DMS153 treated with DMSO at 0.1 percent for 48 hours (cell line): ENCODE data around the gene LOX.
"Not testable (repeated sequence)": the region's sequence is repeated elsewhere in the genome, so short reads cannot be mapped to it uniquely, and the experiment has no call there.

ENCODE experiments used
- DNase-seq: peaks from one replicate; lab custom pipeline; 2025; ENCODE audit not compliant: unreplicated experiment; lab: John Stamatoyannopoulos, UW

LOX gene

DNA sequence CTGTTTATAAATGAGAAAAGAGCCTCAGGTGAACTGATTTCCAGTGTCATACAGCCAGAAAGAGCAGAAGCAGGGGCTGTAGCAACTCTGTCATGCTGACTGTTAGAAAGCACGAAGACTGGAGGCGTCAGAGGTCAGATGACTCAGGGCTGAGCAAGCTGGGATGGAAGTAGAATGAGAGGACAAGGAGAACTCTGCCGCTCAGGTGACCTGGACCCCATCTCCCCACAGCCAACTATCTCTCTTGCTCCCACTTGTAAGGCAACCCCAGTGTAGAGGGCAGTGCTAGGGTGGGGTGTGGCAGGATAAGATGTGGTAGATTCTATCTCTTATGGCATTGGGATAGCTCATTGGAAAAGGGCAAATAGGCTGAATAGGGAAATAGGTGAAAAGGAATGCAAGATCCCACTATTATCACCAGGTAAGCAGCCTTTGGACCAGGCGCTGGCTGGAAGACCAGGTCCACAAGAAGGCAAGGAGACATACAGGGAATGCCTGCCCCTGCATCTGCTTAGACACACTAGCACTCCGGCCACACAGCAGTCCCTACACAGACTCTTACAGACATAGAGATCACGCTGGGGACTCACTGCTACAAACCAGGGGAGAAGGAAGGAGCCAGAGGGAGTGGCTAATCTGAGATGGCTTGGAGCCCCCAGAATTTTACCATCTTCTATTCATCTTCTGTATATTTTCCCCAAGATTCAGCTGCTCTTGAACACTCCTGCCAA lies 21.2 kb upstream of the LOX start:
- DNase-seq, result no peak

DNA sequence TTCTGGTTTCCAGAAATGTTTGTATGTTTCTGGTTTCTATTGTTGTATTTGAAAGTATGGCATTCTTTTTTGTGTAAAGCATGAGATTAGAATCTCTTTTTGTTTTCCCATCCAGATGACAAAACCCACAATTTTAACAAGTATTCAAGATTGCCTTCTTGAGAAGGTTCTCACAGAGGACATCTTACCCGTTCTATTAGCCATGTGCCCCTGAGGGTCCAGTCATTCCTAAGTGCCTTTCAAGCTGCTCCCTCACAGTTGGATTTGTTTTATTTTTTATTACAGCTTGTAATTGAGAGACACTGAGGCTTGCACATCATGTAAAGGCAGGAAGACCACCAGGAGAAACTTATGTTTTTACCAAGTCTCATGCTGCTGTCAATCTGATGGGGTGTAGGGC lies 19.3 kb upstream of the LOX start:
- DNase-seq, result no peak

DNA sequence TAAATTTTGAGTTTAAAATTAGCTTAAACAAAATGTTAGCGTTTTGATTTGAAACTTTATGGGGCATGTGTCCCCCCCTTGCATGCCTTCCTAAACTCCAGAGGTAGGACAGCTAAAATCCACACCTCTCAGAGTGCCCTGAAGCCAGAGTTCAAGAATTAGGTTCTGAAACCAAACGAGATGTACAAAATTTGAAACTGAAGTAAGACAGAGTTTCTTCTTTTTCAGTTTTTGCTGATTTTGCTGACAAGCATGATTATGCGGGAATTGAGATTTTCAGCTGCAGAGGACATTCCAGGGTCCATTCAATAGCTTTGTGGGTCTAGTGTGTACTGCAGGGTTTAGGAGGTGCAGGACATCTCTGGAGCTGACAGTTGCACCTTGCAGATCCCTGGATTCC lies 17.1 kb upstream of the LOX start:
- DNase-seq, result no peak

DNA sequence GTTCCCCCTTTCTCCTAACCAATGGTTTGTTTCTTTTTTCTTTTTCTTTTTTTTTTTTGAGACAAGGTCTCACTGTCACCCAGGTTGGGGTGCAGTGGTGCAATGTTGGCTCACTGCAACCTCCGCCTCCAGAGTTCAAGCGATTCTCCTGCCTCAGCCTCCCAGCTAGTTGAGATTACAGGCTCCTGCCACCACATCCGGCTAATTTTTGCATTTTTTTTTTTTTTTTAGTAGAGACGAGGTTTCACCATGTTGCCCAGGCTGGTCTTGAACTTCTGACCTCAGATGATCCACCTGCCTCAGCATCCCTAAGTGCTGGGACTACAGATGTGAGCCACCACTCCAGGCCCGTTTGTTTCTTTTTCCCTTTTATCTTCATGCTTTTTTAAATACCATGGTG lies 16.2 kb upstream of the LOX start:
- DNase-seq, result not testable (repeated sequence)

DNA sequence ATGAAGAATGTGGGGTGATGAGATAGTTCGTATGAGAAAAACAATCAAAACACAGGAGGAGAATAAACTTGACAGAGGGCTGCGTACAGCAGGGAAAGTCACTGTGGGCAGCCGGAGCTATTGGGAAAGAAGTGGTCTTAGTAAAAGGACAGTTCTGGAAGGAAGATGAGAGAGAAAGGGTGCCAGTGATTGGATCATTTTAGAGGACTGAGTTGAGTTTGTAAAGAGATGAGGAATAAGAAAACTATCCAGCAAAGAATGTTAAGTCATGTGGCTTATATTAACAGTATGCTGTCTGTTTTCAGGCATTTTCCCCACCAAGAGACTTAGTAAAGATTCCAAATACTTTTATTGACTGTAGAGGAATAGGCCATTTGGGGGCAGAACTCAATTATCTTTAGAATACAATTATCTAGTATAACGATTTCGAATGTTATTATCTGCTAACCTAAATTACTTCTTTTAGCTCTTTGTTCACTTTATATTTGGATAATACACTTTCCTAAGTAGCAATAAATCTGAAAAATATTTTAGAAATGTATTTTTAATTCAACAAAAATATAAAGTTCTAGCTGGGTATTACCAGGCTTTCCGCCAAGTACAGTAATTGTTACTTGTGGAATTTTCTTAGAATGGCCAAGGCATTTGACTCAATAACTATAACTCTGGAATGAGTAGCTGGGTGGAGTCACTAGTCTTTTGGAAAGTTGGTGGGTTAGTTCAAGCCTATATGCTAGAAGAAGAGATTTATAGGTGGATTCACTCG lies 15.5 kb upstream of the LOX start:
- DNase-seq, result no peak

DNA sequence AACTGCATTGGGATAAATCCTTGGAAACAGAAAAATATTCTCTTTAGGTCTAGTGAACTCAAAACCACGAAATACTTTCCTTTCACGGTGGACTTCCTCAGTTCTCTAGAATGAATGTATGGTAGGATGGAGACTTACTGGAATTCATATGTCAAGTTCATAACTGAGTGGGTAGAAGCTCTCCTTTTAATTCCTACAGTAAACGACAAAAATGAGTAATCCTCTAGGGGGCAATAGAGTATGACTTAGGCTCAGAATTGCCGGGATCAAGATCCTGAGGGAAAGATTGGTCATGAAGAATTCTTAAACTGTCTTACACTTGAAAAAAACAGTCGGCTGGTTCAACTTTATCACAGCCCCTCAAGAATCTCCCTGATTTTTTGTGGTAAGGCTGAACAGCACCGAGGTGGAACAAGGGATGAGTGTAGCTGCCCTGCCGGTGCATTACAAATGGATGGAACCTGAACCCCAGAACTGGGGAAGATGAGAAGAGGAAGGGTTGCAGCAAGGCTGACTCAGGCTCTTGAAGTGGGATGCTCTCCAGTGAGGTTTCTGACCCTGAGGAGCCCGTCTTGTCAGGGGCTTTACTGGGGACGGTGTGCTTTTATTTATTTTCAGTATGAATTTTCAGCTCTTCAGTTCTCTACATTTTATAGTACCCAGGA lies 14.0 kb upstream of the LOX start:
- no peak for DNase-seq

DNA sequence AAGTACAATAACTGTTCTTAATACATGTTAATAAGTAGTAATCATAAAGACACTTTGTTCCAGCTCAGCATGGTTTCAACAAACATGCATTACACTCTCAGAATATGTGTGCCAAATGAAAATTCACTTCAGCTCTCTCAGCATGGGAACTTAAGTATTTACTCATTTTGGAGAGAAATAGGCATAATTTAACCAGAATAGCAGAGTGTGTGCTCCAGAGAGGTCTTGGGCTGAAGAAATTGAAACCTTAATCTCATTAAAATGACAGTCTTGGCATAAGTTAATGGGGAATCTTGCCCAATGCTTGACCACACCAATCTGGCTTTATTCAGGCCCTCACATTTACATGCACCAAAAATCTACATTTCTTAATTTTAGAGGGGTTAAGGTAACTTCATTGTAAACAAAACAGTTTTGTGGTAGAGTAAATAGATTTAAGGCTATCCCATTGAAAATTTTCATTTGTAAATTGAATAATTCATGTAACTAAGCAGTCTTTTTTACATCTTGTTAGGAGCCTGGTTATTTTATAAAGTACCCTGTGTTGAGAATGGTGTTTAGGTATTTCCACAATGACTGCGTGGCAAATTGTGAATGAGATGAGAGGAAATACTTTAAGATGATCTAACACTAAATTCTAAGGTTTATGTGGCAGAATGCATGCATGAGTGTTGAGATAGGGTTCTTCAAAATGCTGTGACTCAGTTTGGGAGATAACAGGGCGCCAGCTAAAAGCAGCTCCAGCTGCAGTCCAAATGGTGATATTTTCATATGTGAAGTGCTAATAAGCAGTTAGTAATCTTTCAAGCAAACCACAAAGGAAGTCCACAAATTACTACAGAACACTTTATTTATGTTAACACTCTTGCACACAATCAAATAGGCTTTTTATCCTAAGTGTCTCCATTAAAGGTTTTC lies 11.3 kb upstream of the LOX start:
- DNase-seq, result no peak

DNA sequence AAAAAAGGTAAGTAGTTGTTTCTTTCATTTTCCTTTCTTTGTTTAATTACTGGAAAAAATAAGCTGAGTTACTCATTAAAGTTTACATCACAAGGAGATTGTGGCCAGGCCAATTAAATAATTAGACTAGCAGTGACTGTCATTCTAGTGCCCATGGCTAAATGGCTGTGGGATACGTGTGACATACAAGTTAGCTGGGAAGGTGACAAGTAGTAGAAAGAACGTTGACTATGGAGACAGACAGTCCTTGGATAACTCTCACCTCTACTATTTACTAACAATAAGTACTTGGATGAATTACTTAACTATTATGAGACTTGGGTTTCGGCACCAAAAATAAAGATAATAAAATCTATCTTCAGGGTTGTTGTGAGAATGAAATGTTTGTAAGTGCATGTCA lies 7.0 kb upstream of the LOX start:
- DNase-seq, result no peak

DNA sequence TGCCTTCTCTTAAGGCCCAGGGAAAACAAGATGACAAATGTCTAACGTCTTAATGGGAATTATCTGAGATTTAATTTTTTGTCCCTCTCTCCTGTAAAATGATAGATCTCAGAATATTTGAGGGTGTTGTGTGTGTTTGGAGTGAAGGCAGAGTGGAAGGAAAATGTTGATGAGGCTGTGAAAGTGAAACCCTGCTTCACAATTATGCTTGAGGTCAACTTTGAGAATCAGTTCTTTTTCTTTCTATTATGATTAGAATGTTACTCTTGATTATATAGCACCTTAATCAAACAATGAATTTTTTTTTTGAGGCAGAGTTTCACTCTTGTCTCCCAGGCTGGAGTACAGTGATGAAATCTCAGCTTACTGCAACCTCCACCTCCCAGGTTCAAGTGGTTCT lies 5.5 kb upstream of the LOX start:
- no peak for DNase-seq

DNA sequence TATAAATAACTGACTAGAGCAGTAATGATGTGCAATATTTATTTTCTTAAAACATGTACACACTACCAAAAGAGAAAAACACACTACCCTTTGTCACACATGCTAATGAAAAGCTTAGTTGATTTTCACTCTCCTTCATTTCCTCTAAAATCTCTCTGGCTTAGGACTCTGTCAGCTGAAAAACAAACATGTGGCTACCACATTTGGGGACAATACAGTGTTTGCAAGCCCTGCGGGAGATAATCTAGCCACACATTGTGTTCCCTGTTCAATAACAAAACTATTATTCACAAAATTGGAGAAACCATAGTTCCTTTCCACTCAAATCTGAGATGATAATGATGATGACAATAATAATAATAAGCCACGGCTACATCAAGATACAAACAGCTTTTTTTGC lies 3.5 kb upstream of the LOX start:
- no peak for DNase-seq

DNA sequence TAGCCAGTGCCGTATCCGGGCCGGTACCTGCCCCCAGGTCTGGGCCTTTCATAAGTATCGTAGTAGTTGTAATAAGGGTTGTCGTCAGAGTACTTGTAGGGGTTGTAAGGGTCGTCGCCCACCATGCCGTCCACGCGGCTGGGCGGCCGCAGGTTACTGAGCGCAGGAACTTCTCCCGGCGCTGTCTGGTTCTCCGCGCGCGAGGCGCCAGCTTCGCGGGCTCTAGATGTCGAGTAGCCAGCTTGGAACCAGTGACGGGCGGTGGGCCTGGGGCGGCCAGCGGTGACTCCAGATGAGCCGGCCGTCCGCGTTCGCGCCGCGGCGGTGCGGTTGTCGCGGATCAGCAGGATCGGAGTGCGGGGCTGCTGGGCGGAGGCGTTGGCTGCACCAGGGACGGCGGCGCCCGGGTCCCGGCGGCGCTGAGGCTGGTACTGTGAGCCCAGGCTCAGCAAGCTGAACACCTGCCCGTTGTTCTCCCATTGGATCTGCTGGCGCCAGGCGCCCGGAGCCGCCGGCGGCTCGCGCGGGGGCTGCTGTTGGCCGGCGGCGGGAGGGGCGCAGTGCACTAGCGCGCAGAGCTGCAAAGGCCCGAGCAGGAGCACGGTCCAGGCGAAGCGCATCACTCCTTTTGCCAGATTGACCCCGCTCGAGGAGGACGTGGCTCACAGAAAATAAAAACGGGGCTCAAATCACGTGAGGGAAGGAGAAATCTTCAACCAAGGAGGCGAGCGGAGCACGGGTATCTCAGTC lies 518 bp downstream of the LOX start:
- DNase-seq, result no peak

DNA sequence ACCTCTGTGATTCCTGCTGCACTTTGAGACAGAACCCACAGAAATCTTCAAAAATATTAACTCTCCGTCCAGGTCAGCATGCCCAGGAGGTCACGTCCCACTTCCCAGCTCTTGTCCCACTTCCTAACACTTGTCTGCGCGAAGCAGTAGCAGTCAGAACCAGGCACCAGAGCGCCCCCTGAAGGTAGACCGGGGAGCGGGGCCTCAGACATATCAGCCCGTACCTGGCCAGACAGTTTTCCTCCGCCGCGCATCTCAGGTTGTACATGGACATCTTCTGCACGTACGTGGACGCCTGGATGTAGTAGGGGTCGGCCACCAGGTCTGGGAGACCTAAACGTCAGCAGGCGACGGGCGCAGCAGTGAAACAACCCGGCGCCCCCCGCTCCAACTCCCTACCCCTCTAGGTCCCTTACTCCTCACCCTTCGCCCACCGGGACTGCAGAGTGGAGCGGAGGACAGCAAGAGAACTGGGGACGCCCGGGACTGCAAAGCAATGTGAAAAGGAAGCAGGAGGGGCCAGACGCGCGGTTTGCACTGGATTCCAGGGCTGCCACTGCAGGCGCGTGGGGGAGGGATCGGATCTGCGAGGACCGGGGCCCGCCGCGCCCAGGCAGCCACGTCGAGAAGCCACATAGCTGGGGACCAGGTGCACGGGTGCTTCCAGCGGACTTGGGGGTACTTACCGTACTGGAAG lies 1.2 kb downstream of the LOX start:
- DNase-seq, result peak; percentile 5

DNA sequence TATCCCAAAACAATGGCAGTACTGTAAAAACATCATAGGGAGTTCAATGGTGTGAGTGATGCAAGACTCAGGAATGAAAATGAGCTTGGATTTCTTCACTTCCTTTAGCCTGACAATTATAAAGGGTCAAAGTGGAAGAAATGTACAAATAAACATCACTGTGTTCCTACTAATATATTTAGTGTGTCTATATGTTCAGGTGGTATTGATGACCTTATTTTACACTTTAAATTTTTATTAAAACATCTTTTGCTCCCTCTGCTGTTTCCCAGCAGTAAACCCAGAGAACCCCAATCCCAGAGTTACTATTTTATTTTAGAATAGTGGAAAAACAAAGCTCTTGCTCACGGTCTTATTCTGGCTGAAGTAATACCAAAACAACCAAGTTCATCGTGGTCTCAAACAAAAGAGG lies 2.0 kb downstream of the LOX start:
- DNase-seq, result no peak

DNA sequence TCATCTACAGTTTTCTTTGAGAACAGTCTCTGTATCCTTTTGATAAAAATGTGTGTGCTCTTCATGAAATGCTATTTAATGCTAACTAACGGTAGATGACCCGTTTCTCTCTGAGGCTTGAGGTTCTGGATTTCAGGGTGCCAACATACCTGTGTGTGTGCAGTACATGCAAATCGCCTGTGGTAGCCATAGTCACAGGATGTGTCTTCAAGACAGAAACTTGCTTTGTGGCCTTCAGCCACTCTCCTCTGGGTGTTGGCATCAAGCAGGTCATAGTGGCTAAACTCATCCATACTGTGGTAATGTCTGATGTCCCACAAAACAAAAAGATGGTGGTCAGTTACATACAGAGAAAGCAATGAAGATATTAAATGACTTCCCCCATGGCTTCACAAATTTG lies 4.2 kb downstream of the LOX start:
- no peak for DNase-seq

DNA sequence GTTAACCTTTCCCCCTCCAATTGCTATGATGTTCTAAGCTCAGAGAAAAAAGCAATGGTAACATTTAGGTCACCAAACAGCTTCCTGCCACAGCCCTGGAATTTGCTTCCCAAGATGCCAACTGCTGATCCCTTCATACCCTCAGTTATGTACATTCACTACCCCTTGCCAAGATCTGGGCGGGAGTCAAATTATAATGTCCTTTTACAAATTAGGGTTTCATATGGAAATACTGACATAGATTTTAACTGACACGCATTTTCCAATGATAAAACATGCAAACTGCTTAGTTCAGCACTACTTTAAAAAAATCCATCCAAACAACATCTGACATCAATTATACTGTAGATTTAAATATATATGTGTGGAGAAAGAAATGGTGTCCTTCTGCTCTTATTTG lies 5.0 kb downstream of the LOX start:
- no peak for DNase-seq

DNA sequence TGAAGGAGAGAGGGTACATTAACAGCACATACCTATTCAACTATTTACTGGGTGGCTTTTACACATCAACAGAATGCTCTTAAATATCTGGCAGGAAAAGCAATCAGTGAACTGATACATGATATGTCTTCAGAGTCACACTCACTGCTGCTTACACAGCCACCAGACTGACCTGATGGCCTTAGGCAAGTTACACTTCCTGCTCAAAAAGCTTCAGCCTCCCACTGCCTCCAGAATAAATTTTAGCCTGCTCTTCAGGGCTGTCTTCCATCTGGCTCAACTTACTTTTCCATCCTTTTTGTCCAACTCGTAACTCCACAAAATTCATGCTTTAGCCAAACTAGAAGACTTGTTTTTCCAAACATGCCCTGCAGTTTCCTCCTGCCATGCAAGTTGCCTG lies 10.7 kb downstream of the LOX start:
- no peak for DNase-seq

DNA sequence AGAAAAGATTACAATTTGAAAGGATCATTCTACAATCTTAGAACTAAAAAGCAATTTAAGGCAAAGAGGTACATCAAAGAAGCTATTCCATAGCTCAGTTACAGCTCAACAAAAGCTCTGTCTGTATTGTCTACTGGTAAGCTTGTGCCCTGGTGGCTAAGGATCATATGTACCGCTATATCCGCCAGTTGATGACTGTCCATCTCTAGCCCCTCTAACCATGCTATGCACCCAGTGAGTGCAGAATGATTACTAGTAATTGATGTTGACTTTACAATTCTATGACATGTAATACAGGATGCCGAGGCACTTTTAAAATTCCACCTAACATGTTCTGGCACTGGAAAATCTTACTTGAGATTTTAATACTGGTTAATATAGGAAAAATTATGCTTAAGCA lies 13.1 kb downstream of the LOX start:
- no peak for DNase-seq

DNA sequence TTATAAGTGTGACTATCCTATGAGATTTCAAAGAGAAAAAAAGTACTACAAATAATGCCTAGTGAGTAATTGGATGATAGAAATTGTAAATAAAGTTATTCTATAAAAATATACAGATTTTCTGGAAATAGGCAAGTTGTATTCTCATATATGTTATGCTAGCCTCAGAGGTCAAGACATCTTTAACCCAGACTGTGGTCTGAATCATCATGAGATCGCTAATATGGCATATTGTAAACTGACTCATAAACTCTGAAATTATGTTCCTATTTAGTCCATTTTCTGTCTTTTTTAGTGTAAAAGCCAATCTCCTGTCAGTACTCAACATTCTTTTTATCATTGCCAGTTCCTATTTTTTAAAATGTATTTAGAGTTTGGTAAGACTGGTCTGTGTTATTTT lies 14.2 kb downstream of the LOX start:
- no peak for DNase-seq

DNA sequence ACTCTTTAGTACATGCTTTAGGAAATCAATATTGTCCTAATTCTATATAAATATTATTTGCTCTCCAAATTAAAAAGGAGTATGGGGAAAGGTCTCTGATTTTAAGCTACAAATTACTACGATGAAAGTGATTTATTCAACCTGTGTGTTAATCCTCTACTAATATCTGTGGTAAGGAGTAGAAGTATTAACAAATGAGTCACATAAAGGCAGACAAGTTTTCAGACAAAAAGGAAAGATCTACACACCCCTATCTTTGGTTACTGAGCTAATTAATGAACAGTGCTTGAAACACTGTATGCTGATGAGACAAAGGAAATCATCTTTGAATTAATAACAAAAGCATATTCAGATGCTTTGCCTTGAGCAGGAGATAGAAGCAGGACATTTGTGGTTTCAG lies 15.9 kb downstream of the LOX start:
- no peak for DNase-seq

DNA sequence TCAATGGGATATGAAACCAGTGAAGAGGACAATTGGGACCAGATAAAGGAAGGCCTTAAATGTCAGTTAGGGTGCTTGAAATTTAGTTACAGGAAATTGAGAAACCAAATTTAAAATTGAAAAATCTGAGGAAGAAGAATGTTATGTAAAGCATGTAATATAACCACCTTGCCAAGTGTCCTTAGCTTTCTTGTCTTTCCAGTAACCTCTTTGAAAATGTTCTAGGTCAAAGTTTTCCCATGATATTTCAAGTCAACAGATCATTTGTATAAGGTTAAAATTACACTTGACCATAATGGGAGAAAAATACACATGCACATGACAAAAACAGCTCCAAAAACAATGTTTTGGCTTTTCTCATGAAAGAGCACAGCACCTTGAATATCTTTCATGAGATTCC lies 21.1 kb downstream of the LOX start:
- DNase-seq, result no peak
